SU-DHL-6 (cell line): ENCODE measurements around the gene BRIP1.

Experiments used
- CTCF ChIP-seq: fragments of 200-600 bp; sonication (generic); IDR thresholded peaks from one replicate; pipeline ENCODE4 v1.5.1; 2017; ENCODE audit warnings: antibody characterized with exemption, mild to moderate bottlenecking, low read length, moderate library complexity; ENCODE audit not compliant: insufficient read depth, poor library complexity, severe bottlenecking
- EZH2phosphoT487 ChIP-seq: fragments of 200-600 bp; sonication (generic), shearing (Covaris generic); conservative IDR thresholded peaks from 2 replicates; pipeline ENCODE4 v1.6.1; 2018; ENCODE audit warnings: mild to moderate bottlenecking, antibody characterized with exemption, low read length, moderate library complexity, mixed read lengths

- no peak for TF ChIP-seq CTCF
- TF ChIP-seq EZH2phosphoT487 = no peak
Observed at GRCh38 chr17:61672140-61672539, 191.2 kb downstream of the BRIP1 start.
